ENCODE measurements around the gene SLC15A2. TPM values are rescaled to one million over a fixed set of nuclear protein-coding genes. Genes with fewer than 3 reads are reported as not detected.
"Not testable (repeated sequence)": the region's sequence is repeated elsewhere in the genome, so short reads cannot be mapped to it uniquely, and the experiment has no call there.

The SLC15A2 gene
- total RNA-seq, 2 donors from 2014 or later = 0.47 to 1.7 TPM

DNA sequence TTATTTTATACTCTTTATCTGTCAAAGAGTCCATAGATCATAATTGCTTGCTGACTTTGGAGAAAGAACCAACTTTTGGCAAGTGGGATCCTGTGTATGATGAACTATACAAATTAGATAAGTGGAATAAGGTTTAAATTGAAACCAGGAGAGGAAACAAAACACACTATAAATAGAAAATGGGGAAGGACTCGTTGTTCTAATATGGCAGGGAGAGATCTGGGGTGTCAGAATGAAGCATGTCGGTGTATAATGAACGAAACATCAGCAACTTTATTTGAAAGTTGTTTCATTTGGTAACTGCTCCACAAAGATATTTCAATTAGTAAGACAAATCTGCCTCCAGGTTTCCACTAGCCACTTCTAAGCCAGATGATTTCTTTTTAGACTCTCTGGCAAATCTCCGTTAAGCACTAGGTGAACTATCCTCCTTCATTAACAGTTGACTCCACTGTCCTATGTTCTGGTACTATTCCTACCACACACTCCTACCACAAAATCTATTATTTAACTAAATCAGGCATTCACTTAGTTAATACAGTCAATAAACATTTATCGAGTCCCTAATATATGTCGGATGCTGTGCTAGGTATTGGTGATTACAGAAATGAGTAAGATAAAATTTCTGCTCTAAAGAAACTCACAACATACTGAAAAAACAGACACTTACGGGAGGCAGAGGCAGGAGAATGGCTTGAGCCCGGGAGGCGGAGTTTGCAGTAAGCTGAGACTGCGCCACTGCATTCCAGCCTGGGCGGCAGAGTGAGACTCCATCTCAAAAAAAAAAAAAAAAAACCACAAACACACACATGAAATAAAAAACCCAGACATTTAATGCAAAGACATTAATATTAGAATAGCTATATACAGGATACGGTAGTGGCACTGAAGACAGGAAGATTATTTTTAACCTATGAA is 20.1 kb downstream of the SLC15A2 start:
- DNase-seq (ENCODE audit: low spot score) = no peak
- no peak overlapping the region for H3K27ac ChIP-seq
- no peaks in the 10 kb centered on the region for H3K27me3 ChIP-seq
- no peaks in the 10 kb centered on the region for H3K9me3 ChIP-seq
- no peaks in the 10 kb centered on the region for H3K36me3 ChIP-seq
- TF ChIP-seq, protein P1, sequence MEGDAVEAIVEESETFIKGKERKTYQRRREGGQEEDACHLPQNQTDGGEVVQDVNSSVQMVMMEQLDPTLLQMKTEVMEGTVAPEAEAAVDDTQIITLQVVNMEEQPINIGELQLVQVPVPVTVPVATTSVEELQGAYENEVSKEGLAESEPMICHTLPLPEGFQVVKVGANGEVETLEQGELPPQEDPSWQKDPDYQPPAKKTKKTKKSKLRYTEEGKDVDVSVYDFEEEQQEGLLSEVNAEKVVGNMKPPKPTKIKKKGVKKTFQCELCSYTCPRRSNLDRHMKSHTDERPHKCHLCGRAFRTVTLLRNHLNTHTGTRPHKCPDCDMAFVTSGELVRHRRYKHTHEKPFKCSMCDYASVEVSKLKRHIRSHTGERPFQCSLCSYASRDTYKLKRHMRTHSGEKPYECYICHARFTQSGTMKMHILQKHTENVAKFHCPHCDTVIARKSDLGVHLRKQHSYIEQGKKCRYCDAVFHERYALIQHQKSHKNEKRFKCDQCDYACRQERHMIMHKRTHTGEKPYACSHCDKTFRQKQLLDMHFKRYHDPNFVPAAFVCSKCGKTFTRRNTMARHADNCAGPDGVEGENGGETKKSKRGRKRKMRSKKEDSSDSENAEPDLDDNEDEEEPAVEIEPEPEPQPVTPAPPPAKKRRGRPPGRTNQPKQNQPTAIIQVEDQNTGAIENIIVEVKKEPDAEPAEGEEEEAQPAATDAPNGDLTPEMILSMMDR (IDR thresholded peaks at IDR 0.05) = no peak
- H3K4me1 ChIP-seq = no peaks in the 10 kb centered on the region
- H3K4me3 ChIP-seq = no peak overlapping the region

DNA sequence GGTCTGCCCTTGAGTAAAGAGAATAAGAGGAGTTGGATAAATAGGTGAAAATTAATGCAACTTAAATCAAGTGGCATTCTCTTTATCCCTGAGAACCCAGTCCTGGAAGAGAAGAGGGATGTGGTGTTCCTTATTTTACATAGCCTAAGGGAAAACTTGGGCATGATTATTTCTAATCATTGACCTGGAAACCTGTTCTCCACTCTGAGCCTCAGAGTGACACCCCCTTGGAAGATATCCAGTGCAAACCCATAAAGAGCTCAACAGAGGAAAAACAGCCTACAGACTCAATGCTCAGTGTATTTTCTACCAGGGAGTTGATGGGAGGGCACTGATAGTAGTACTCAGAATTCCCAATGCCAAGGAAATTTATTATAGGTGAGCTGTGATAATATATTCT is 22.0 kb downstream of the SLC15A2 start:
- Histone ChIP-seq H3K36me3 (no peaks in the 10 kb centered on the region), H3K27ac (no peak overlapping the region), H3K4me1 (no peaks in the 10 kb centered on the region), H3K9me3 (no peaks in the 10 kb centered on the region), H3K4me3 (no peak overlapping the region), H3K27me3 (no peaks in the 10 kb centered on the region)
- TF ChIP-seq, protein P1 (IDR thresholded peaks at IDR 0.05) = no peak
- DNase-seq (ENCODE audit: low spot score) = no peak

DNA sequence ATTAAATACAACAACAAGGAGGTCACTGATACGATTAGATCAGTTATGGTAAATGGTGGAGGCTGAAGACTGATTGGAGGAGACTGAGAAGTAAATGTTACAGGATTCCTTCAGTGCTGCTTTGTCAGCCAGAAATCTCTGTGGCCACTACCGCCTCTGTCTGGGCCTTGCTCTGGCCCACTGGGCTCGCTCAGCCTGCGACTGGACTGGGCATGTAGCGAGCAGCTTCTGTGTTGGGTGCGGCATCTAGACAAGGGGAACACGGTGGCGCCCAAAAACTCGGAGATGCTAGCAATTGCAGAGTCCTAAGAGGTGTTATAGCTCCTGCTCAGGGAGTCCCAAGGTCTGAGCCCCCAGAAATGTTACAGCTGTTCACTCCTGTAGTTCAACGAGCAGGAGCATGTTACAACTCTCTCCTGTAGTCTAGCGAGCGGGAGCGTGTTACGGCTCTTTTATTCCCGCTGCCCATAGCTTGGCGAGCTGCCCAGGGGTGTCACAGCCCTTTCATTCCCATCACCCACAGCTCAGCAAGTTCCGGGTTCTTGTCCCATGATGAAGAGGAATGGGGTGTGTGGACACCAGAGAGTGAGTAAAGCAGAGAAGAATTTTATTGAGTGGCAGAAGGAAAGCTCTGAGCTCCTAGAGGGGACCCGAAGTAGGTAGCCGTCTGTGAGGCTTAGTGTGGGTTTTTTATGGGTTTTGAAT is 24.7 kb downstream of the SLC15A2 start:
- TF ChIP-seq, protein P1 (IDR thresholded peaks at IDR 0.05) = no peak
- Histone ChIP-seq H3K36me3 (no peaks in the 10 kb centered on the region), H3K4me1 (no peaks in the 10 kb centered on the region), H3K27me3 (no peaks in the 10 kb centered on the region), H3K27ac (no peak overlapping the region), H3K9me3 (no peaks in the 10 kb centered on the region), H3K4me3 (no peak overlapping the region)
- no peak for DNase-seq (ENCODE audit: low spot score)

DNA sequence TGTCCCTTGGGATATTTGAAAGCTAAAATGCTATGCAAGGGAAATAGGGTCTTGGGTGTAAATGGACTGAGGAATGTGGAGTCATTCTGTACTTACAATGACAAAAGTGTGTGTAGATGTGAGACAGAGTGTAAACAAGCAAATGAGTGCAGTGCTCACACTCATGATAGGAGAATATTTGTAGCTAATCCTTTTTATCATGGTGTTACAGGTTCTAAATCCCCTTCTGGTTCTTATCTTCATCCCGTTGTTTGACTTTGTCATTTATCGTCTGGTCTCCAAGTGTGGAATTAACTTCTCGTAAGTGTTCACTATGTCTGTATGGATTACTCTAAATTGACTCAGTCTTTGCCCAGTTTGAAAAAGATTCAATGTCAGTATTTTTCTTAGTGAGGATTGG is 30.5 kb downstream of the SLC15A2 start:
- no peak for DNase-seq (ENCODE audit: low spot score)
- H3K27ac ChIP-seq = no peak overlapping the region
- no peak overlapping the region for H3K4me3 ChIP-seq
- H3K27me3 ChIP-seq = no peaks in the 10 kb centered on the region
- peaks cover 10% of the 10 kb centered on the region for H3K36me3 ChIP-seq
- TF ChIP-seq, protein P1 (IDR thresholded peaks at IDR 0.05) = no peak
- no peaks in the 10 kb centered on the region for H3K4me1 ChIP-seq
- no peaks in the 10 kb centered on the region for H3K9me3 ChIP-seq

DNA sequence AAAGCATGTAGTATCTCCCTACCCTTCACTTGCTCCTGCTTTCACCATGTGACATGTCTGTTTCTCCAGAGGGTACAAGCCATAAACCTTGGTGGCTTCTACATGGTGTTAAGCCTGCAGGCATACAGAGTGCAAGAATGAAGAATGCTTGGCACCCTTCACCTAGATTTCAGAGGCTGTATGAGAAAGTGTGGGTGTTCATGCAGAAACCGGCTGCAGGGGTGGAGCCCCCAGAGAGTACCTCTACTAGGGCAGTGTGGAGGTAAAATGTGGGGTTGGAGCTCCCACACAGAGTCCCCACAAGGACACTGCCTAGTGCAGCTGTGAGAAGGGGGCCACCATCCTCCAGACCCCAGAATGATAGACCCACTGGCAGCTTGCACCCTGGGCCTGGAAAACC is 32.2 kb downstream of the SLC15A2 start:
- Histone ChIP-seq H3K27ac (no peak overlapping the region), H3K4me3 (no peak overlapping the region), H3K27me3 (no peaks in the 10 kb centered on the region), H3K4me1 (no peaks in the 10 kb centered on the region), H3K9me3 (no peaks in the 10 kb centered on the region), H3K36me3 (peaks cover 10% of the 10 kb centered on the region)
- TF ChIP-seq, protein P1 (IDR thresholded peaks at IDR 0.05) = no peak
- DNase-seq (ENCODE audit: low spot score) = no peak

DNA sequence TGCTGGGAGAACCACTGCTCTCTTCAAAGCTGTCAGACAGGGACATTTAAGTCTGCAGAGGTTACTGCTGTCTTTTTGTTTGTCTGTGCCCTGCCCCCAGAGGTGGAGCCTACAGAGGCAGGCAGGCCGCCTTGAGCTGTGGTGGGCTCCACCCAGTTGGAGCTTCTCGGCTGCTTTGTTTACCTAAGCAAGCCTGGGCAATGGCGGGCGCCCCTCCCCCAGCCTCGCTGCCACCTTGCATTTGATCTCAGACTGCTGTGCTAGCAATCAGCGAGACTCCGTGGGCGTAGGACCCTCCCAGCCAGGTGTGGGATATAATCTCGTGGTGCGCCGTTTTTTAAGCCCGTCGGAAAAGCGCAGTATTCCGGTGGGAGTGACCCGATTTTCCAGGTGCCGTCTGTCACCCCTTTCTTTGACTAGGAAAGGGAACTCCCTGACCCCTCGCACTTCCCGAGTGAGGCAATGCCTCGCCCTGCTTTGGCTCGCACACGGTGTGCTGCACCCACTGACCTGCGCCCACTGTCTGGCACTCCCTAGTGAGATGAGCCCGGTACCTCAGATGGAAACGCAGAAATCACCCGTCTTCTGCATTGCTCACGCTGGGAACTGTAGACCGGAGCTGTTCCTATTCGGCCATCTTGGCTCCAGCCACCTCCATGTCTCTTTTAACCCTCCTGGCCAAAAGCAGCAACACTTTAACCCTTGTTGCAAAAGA is 44.1 kb downstream of the SLC15A2 start:
- not testable (repeated sequence) for DNase-seq (ENCODE audit: low spot score); H3K4me3 ChIP-seq; H3K27me3 ChIP-seq; H3K36me3 ChIP-seq; H3K4me1 ChIP-seq; H3K27ac ChIP-seq; H3K9me3 ChIP-seq

Data from right atrium auricular region (tissue), 2 donors.